Neutrophil (primary cell): Measurements from ENCODE around the gene KLF13.
"Not testable (repeated sequence)": the region's sequence is repeated elsewhere in the genome, so short reads cannot be mapped to it uniquely, and the experiment has no call there.

Experiments used
- H3K27ac ChIP-seq: fragments of 200-600 bp; sonication (generic); 2 replicates; pipeline ENCODE4 v1.5.1; 2016; ENCODE audit warnings: mild to moderate bottlenecking, moderate library complexity
- H3K27me3 ChIP-seq: fragments of 200-600 bp; sonication (generic); 2 replicates; pipeline ENCODE4 v1.6.0; 2016; ENCODE audit warnings: mild to moderate bottlenecking
- H3K36me3 ChIP-seq: fragments of 200-600 bp; sonication (generic); 2 replicates; pipeline ENCODE4 v1.5.1; 2017
- H3K4me1 ChIP-seq, 2 experiments: fragments of 200-600 bp in 1 of 2; sonication (generic) in 1 of 2; 1 replicate in 1 of 2; 2 replicates in 1 of 2; pipeline versions ENCODE4 v1.5.1 to v1.6.1; 2013 to 2016; ENCODE audit warnings: low read depth in 1 of 2, low read length in 1 of 2, mild to moderate bottlenecking in 1 of 2, moderate library complexity in 1 of 2; ENCODE audit not compliant: control insufficient read depth in 1 of 2, insufficient read depth in 1 of 2
- H3K4me3 ChIP-seq, 2 experiments: fragments of 200-600 bp in 1 of 2; sonication (generic) in 1 of 2; 1 replicate in 1 of 2; 2 replicates in 1 of 2; pipeline ENCODE4 v1.5.1; 2013 to 2016; ENCODE audit warnings: low read depth in 1 of 2, low read length in 1 of 2, mild to moderate bottlenecking in 1 of 2, moderate library complexity in 1 of 2
- H3K9me3 ChIP-seq: fragments of 200-600 bp; sonication (generic); 2 replicates; pipeline ENCODE4 v1.5.1; 2016
- CTCF ChIP-seq: fragments of 200-600 bp; sonication (generic); IDR thresholded peaks from 2 replicates; pipeline ENCODE4 v1.5.1; 2016; ENCODE audit warnings: antibody characterized with exemption

Gene KLF13

GRCh38 chr15:31352911-31353811 lies 26.5 kb downstream of the KLF13 start:
- H3K9me3 ChIP-seq = no peaks in the 10 kb centered on the region
- H3K27ac ChIP-seq = peak overlapping the region; percentile 70
- TF ChIP-seq CTCF = no peak
- H3K4me3 ChIP-seq = peak overlapping the region in 1 of 2 experiments; percentile 21
- H3K27me3 ChIP-seq = no peaks in the 10 kb centered on the region
- H3K36me3 ChIP-seq = peaks cover 29% of the 10 kb centered on the region
- peaks cover 56 to 90% of the 10 kb centered on the region in 2 experiments for H3K4me1 ChIP-seq

- H3K4me3 ChIP-seq = no peak overlapping the region
- no peak for TF ChIP-seq CTCF
- peak overlapping the region; percentile 70 for H3K27ac ChIP-seq
- H3K36me3 ChIP-seq = peaks cover 21% of the 10 kb centered on the region
- H3K27me3 ChIP-seq = no peaks in the 10 kb centered on the region
- peaks cover 64 to 91% of the 10 kb centered on the region in 2 experiments for H3K4me1 ChIP-seq
- H3K9me3 ChIP-seq = no peaks in the 10 kb centered on the region
These were observed 27.3 kb downstream of the KLF13 start for GRCh38 chr15:31353931-31354330.

GRCh38 chr15:31356097-31356496 lies 29.5 kb downstream of the KLF13 start:
- not testable (repeated sequence) for H3K9me3 ChIP-seq, H3K4me3 ChIP-seq, H3K27me3 ChIP-seq
- Histone ChIP-seq H3K4me1 (peaks cover 85 to 99% of the 10 kb centered on the region in 2 experiments), H3K36me3 (peaks cover 15% of the 10 kb centered on the region), H3K27ac (peak overlapping the region; percentile 95)

GRCh38 chr15:31357148-31357547 lies 30.5 kb downstream of the KLF13 start:
- Histone ChIP-seq H3K36me3 (peaks cover 15% of the 10 kb centered on the region), H3K27ac (peak overlapping the region; percentile 95), H3K27me3 (no peaks in the 10 kb centered on the region), H3K4me3 (peak overlapping the region; percentile 30 to 50), H3K4me1 (peaks cover 95 to 100% of the 10 kb centered on the region in 2 experiments), H3K9me3 (no peaks in the 10 kb centered on the region)
- TF ChIP-seq CTCF = no peak

GRCh38 chr15:31358163-31358562 lies 31.5 kb downstream of the KLF13 start:
- Histone ChIP-seq H3K27me3 (no peaks in the 10 kb centered on the region), H3K4me3 (peak overlapping the region; percentile 30 to 50), H3K4me1 (peaks cover 95 to 100% of the 10 kb centered on the region in 2 experiments), H3K27ac (peak overlapping the region; percentile 95), H3K9me3 (no peaks in the 10 kb centered on the region), H3K36me3 (peaks cover 15% of the 10 kb centered on the region)
- TF ChIP-seq CTCF = no peak
